H9 (cell line): Measurements from ENCODE around the gene ACOXL. TPM values are rescaled to one million over a fixed set of nuclear protein-coding genes. Genes with fewer than 3 reads are reported as not detected.
"Not testable (repeated sequence)": the region's sequence is repeated elsewhere in the genome, so short reads cannot be mapped to it uniquely, and the experiment has no call there.

ENCODE experiments used
- DNase-seq: peaks from one replicate; pipeline ENCODE4 v3.0.0-alpha.2; 2017
- H2AFZ ChIP-seq: one replicate; pipeline ENCODE4 v1.6.1; 2013; ENCODE audit warnings: mild to moderate bottlenecking, low read length, control low read depth, moderate library complexity
- H2AK5ac ChIP-seq: 2 replicates; pipeline ENCODE4 v1.6.1; 2013; ENCODE audit warnings: low read length, control low read depth, mixed read lengths; ENCODE audit not compliant: insufficient read length
- H2BK120ac ChIP-seq: one replicate; pipeline ENCODE4 v1.6.1; 2013; ENCODE audit warnings: low read depth, mild to moderate bottlenecking, low read length, control low read depth, inconsistent platforms; ENCODE audit not compliant: poor library complexity, severe bottlenecking
- H2BK12ac ChIP-seq: 2 replicates; pipeline ENCODE4 v1.6.1; 2013; ENCODE audit warnings: low read length, control low read depth, mixed read lengths, low read depth; ENCODE audit not compliant: insufficient read length
- H2BK15ac ChIP-seq: 2 replicates; pipeline ENCODE4 v1.6.1; 2013; ENCODE audit warnings: low read depth, low read length, control low read depth
- H2BK20ac ChIP-seq: one replicate; pipeline ENCODE4 v1.6.1; 2013; ENCODE audit warnings: low read depth, mild to moderate bottlenecking, low read length, control low read depth, inconsistent platforms; ENCODE audit not compliant: poor library complexity, severe bottlenecking
- H2BK5ac ChIP-seq: 2 replicates; pipeline ENCODE4 v1.6.1; 2013; ENCODE audit warnings: low read length, control low read depth, mixed read lengths; ENCODE audit not compliant: insufficient read length
- H3K14ac ChIP-seq: 2 replicates; pipeline ENCODE4 v1.6.1; 2013; ENCODE audit warnings: low read length, control low read depth; ENCODE audit not compliant: insufficient read depth
- H3K18ac ChIP-seq: 2 replicates; pipeline ENCODE4 v1.6.1; 2013; ENCODE audit warnings: low read depth, mild to moderate bottlenecking, mixed read lengths, low read length, control low read depth; ENCODE audit not compliant: insufficient read length
- H3K23ac ChIP-seq: 2 replicates; pipeline ENCODE4 v1.6.1; 2013; ENCODE audit warnings: low read length, control low read depth, mixed read lengths, low read depth; ENCODE audit not compliant: insufficient read length
- H3K23me2 ChIP-seq: 2 replicates; pipeline ENCODE4 v1.6.1; 2013; ENCODE audit warnings: low read depth, mild to moderate bottlenecking, mixed read lengths, low read length, control low read depth; ENCODE audit not compliant: insufficient read length, poor library complexity, severe bottlenecking
- H3K27ac ChIP-seq: 2 replicates; pipeline ENCODE4 v1.5.1; 2013; ENCODE audit warnings: low read length, control low read depth, mixed read lengths, low read depth; ENCODE audit not compliant: insufficient read length
- H3K27me3 ChIP-seq: 2 replicates; pipeline ENCODE4 v1.6.1; 2013; ENCODE audit warnings: low read length, control low read depth, inconsistent platforms; ENCODE audit not compliant: insufficient read depth
- H3K4ac ChIP-seq: 2 replicates; pipeline ENCODE4 v1.6.1; 2013; ENCODE audit warnings: low read depth, mild to moderate bottlenecking, control low read depth, inconsistent platforms, low read length, moderate library complexity
- H3K4me1 ChIP-seq: 2 replicates; pipeline ENCODE4 v1.6.1; 2013; ENCODE audit warnings: low read length, control low read depth, inconsistent platforms; ENCODE audit not compliant: insufficient read depth
- H3K4me2 ChIP-seq: 2 replicates; pipeline ENCODE4 v1.6.1; 2013; ENCODE audit warnings: low read length, control low read depth, mixed read lengths; ENCODE audit not compliant: insufficient read length, insufficient read depth
- H3K56ac ChIP-seq: 2 replicates; pipeline ENCODE4 v1.6.1; 2013; ENCODE audit warnings: low read depth, mild to moderate bottlenecking, mixed read lengths, low read length, control low read depth; ENCODE audit not compliant: insufficient read length
- H3K79me1 ChIP-seq: 2 replicates; pipeline ENCODE4 v1.6.1; 2013; ENCODE audit warnings: low read depth, mild to moderate bottlenecking, moderate library complexity, low read length, control low read depth, inconsistent platforms; ENCODE audit not compliant: insufficient read depth, poor library complexity, severe bottlenecking
- H3K79me2 ChIP-seq: 2 replicates; pipeline ENCODE4 v1.6.1; 2013; ENCODE audit warnings: low read length, control low read depth, inconsistent platforms; ENCODE audit not compliant: insufficient read depth
- H3K9ac ChIP-seq: 2 replicates; pipeline ENCODE4 v1.6.1; 2013; ENCODE audit warnings: low read length, control low read depth, mixed read lengths; ENCODE audit not compliant: insufficient read length; ENCODE audit errors: extremely low read depth
- H3K9me3 ChIP-seq: one replicate; pipeline ENCODE4 v1.6.1; 2013; ENCODE audit warnings: low read depth, low read length, inconsistent platforms; ENCODE audit not compliant: control insufficient read depth
- H3T11ph ChIP-seq: one replicate; pipeline ENCODE4 v1.6.1; 2013; ENCODE audit warnings: mild to moderate bottlenecking, low read length, control low read depth, inconsistent platforms
- H4K20me1 ChIP-seq: one replicate; pipeline ENCODE4 v1.6.1; 2013; ENCODE audit not compliant: control insufficient read depth, insufficient read length, insufficient read depth
- H4K5ac ChIP-seq: 2 replicates; pipeline ENCODE4 v1.6.1; 2013; ENCODE audit warnings: low read depth, mild to moderate bottlenecking, mixed read lengths, low read length, control low read depth; ENCODE audit not compliant: insufficient read length
- H4K8ac ChIP-seq: replicated peaks from 2 replicates; pipeline ENCODE4 v1.6.1; 2013; ENCODE audit warnings: low read length, control low read depth, mixed read lengths, low read depth; ENCODE audit not compliant: insufficient read length
- H4K91ac ChIP-seq: 2 replicates; pipeline ENCODE4 v1.6.1; 2013; ENCODE audit warnings: low read depth, mild to moderate bottlenecking, moderate library complexity, mixed read lengths, low read length, control low read depth; ENCODE audit not compliant: insufficient read length
- H3K27ac Mint-ChIP-seq, 3 experiments: 2 replicates in 2 of 3; 3 replicates in 1 of 3; pipeline ENCODE4 v1.8.0; 2020 to 2021; ENCODE audit warnings: mixed read lengths in 3 of 3, mild to moderate bottlenecking in 1 of 3, moderate library complexity in 1 of 3
- H3K27me3 Mint-ChIP-seq: 2 replicates; pipeline ENCODE4 v1.8.0; 2021; ENCODE audit warnings: low read depth, mild to moderate bottlenecking, moderate library complexity, mixed read lengths
- H3K36me3 Mint-ChIP-seq, 3 experiments: 2 replicates in 2 of 3; 3 replicates in 1 of 3; pipeline ENCODE4 v1.8.0; 2020 to 2021; ENCODE audit warnings: low read depth in 3 of 3, mixed read lengths in 3 of 3; ENCODE audit not compliant: insufficient read depth in 1 of 3
- H3K4me1 Mint-ChIP-seq, 2 experiments: 2 replicates each; pipeline ENCODE4 v1.8.0; 2020; ENCODE audit warnings: mixed read lengths in 2 of 2
- H3K4me3 Mint-ChIP-seq, 2 experiments: 2 replicates in 1 of 2; 3 replicates in 1 of 2; pipeline ENCODE4 v1.8.0; 2020 to 2021; ENCODE audit warnings: mild to moderate bottlenecking in 2 of 2, mixed read lengths in 2 of 2, moderate library complexity in 1 of 2
- H3K9me3 Mint-ChIP-seq, 2 experiments: 2 replicates in 1 of 2; 3 replicates in 1 of 2; pipeline ENCODE4 v1.8.0; 2020; ENCODE audit warnings: mild to moderate bottlenecking in 2 of 2, mixed read lengths in 2 of 2, moderate library complexity in 1 of 2
- CTCF ChIP-seq: fragments of 200-600 bp; sonication (generic); conservative IDR thresholded peaks from 3 replicates; pipeline ENCODE4 v1.8.0; 2021; ENCODE audit warnings: antibody characterized with exemption, mild to moderate bottlenecking
- WGBS: extraction: QIAGEN DNeasy Blood & Tissue Kit; methylation state at CpG from one replicate; pipeline ENCODE4 v1.1.7; 2013; ENCODE audit warnings: missing lambda C conversion rate, low lambda C conversion rate, mixed read lengths; ENCODE audit not compliant: insufficient read length; ENCODE audit errors: extremely low coverage; 5-methylcytosine and 5-hydroxymethylcytosine counted together
- total RNA-seq: library from RNA; stranded (reverse); gene quantifications from 2 replicates; pipeline ENCODE4 v1.2.1, GENCODE V29; 2021

ACOXL gene
- total RNA-seq, 1 experiment from 2014 or later: 37.6 TPM

DNA sequence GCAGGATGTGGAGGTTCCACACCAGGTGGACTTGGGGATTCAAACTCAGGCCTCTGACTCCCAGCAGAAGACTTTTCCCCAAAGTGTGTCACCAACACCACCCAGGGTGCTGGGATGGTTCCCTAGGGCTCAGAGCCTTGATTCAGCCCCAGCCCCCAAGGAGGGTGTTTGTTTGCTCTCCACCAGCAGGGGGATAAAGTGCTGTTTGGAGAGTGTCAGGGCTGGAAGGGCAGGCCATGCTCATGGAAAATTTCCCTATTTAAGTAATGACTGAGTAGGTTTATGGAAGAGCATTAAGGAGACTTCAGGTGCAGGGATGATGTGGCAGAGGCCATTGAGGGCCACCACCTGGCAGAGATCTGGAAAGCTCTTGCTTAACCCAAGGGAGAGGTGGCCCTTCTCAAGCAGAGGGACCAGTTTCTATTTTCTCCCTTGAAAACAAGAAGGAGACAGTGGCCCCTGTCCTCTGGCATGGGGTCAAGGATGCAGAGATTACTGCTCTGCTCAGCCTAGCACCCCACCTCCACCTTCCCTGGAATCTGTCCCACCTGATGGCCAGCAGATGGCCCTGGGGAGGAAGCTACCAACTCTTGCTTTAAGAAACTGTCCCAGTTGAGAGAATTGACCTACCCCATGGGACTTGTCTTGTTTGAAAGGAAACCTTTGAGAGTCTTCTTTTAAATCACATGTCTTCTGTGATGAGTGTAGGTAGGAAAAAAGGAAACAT is 122.1 kb downstream of the ACOXL start:
- Histone ChIP-seq H3K79me2 (no peaks in the 10 kb centered on the region), H3K79me1 (no peaks in the 10 kb centered on the region), H4K8ac (no peak overlapping the region), H3T11ph (no peak overlapping the region), H2AK5ac (no peak overlapping the region), H3K4me2 (no peak overlapping the region), H4K5ac (no peak overlapping the region), H3K4ac (no peak overlapping the region), H3K23ac (no peak overlapping the region), H2BK12ac (no peak overlapping the region), H2BK15ac (no peak overlapping the region), H3K27ac (no peak overlapping the region), H3K4me1 (peaks cover 11% of the 10 kb centered on the region; the same call in 1 of the 2 replicates), H3K14ac (no peak overlapping the region), H4K20me1 (no peaks in the 10 kb centered on the region), H3K56ac (no peak overlapping the region), H2AFZ (no peak overlapping the region), H3K18ac (no peak overlapping the region), H2BK20ac (no peak overlapping the region), H2BK120ac (no peak overlapping the region), H2BK5ac (no peak overlapping the region), H4K91ac (no peak overlapping the region), H3K23me2 (no peaks in the 10 kb centered on the region), H3K9ac (no peak overlapping the region), H3K27me3 (no peaks in the 10 kb centered on the region), H3K9me3 (no peaks in the 10 kb centered on the region)
- peak; percentile 47 for DNase-seq
- TF ChIP-seq CTCF: peak; percentile 56
- peaks cover 9 to 43% (median 29%) of the 10 kb centered on the region in 3 experiments; a peak in 6 of 7 replicates for H3K36me3 Mint-ChIP-seq
- H3K4me3 Mint-ChIP-seq: no peak overlapping the region
- H3K9me3 Mint-ChIP-seq: no peaks in the 10 kb centered on the region
- H3K27ac Mint-ChIP-seq: peak overlapping the region in 1 of 3 experiments; percentile 54; a peak in 1 of 7 replicates
- H3K27me3 Mint-ChIP-seq: no peaks in the 10 kb centered on the region; the same call in 1 of the 2 replicates
- H3K4me1 Mint-ChIP-seq: peaks cover 37 to 50% of the 10 kb centered on the region in 2 experiments

- H3K9me3 Mint-ChIP-seq: not testable (repeated sequence)
These were observed 123.5 kb downstream of the ACOXL start for GRCh38 chr2:110855841-110856240.

More at GRCh38 chr2:110855841-110856240, 123.5 kb downstream of the ACOXL start:
- H2BK20ac ChIP-seq, H2BK5ac ChIP-seq, H3K23me2 ChIP-seq, H2BK120ac ChIP-seq, H3K79me1 ChIP-seq, H4K8ac ChIP-seq, H3K9me3 ChIP-seq, H2AK5ac ChIP-seq, H4K91ac ChIP-seq, H4K20me1 ChIP-seq, H3K27me3 ChIP-seq, H3K56ac ChIP-seq, H3K4ac ChIP-seq, H2BK12ac ChIP-seq, H2AFZ ChIP-seq, H3K27me3 Mint-ChIP-seq, H4K5ac ChIP-seq, H3K4me3 Mint-ChIP-seq, H3K27ac ChIP-seq, H3K9ac ChIP-seq, H3T11ph ChIP-seq, H2BK15ac ChIP-seq, H3K4me2 ChIP-seq, H3K14ac ChIP-seq, H3K27ac Mint-ChIP-seq, H3K79me2 ChIP-seq, DNase-seq, H3K23ac ChIP-seq, H3K18ac ChIP-seq: not testable (repeated sequence)
- Mint-ChIP-seq H3K4me1 (peaks cover 34 to 48% of the 10 kb centered on the region in 2 experiments), H3K36me3 (peaks cover 9 to 40% (median 36%) of the 10 kb centered on the region in 3 experiments; a peak in 6 of 7 replicates)
- WGBS: no CpG with 5 or more reads among the region's 7 CpGs
- peaks cover 13% of the 10 kb centered on the region; the same call in 1 of the 2 replicates for H3K4me1 ChIP-seq
